OCI-LY3 (cell line): Measurements from ENCODE around the gene ZNF653.

Experiments used
- EZH2phosphoT487 ChIP-seq: fragments of 200-600 bp; shearing (Covaris generic); IDR thresholded peaks from 2 replicates; pipeline ENCODE4 v1.6.1; 2018; ENCODE audit warnings: antibody characterized with exemption, mixed run types, low read depth
- TF ChIP-seq, protein P1 (sequence below): fragments of 200-600, 300-600 bp; sonication (generic); IDR thresholded peaks from 2 replicates; pipeline ENCODE4 v1.5.1; 2014; ENCODE audit warnings: antibody characterized with exemption, low read length, low read depth

DNA sequence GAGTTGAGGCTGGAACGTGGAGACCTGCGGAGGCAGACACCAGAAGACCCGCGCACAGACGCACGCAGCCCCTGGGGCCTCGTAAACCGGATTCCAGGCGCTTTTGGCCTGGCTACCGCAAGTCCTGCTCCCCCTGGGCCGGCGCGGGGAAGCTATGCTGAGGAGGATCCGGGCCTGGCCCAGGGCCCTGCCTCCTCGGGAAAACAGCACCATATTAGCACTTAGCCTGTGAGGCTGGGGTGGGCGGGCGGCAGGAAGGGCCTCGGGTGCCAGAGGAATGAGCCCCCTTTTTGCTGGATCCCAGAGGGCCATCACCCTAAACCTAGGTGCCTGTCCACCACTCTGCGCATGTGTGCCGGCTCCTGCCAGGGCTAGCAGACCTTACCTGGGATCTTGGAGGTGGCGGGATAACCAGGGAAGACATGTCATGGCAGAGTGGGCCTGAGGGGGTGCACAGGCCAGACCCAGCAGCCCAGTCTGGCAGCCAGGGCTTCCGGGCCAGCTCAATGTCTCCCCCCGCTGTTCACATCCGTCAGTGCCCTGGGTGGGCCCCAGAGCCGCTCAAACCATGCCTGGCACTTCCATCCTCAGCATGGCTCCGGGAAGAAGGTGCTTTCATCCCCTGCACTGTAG is 46.1 kb upstream of the ZNF653 start:
- TF ChIP-seq, protein P1, sequence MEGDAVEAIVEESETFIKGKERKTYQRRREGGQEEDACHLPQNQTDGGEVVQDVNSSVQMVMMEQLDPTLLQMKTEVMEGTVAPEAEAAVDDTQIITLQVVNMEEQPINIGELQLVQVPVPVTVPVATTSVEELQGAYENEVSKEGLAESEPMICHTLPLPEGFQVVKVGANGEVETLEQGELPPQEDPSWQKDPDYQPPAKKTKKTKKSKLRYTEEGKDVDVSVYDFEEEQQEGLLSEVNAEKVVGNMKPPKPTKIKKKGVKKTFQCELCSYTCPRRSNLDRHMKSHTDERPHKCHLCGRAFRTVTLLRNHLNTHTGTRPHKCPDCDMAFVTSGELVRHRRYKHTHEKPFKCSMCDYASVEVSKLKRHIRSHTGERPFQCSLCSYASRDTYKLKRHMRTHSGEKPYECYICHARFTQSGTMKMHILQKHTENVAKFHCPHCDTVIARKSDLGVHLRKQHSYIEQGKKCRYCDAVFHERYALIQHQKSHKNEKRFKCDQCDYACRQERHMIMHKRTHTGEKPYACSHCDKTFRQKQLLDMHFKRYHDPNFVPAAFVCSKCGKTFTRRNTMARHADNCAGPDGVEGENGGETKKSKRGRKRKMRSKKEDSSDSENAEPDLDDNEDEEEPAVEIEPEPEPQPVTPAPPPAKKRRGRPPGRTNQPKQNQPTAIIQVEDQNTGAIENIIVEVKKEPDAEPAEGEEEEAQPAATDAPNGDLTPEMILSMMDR: peak; percentile 49
- TF ChIP-seq EZH2phosphoT487: no peak
